Measurements from ENCODE around the gene FAM89B.

FAM89B gene

GRCh38 chr11:65591939-65592857 lies 19.9 kb downstream of the FAM89B start:
- FAIRE-seq, result no peak

- no peak for FAIRE-seq
These were observed 20.6 kb downstream of the FAM89B start for GRCh38 chr11:65592858-65593517.

GRCh38 chr11:65593518-65594414 lies 21.4 kb downstream of the FAM89B start:
- FAIRE-seq, result no peak

- no peak for FAIRE-seq
These were observed 22.8 kb downstream of the FAM89B start for GRCh38 chr11:65595131-65595530.

- FAIRE-seq, result no peak
These were observed 23.4 kb downstream of the FAM89B start, which contains the start of gene KCNK7 for GRCh38 chr11:65595543-65596281. TSS of gene KCNK7 (minus strand) at chr11:65595800. CDS start at chr11:65595772, 28 bp downstream.

GRCh38 chr11:65596520-65596919 lies 24.2 kb downstream of the FAM89B start:
- no peak for FAIRE-seq

- no peak for FAIRE-seq
These were observed 25.9 kb downstream of the FAM89B start for GRCh38 chr11:65598258-65598699.

GRCh38 chr11:65599216-65599954 lies 27.0 kb downstream of the FAM89B start:
- no peak for FAIRE-seq

- FAIRE-seq, result no peak
These were observed 27.6 kb downstream of the FAM89B start for GRCh38 chr11:65599955-65600246.

- FAIRE-seq, result no peak
These were observed 31.9 kb downstream of the FAM89B start for GRCh38 chr11:65604258-65604657.

GRCh38 chr11:65606876-65607613 lies 34.7 kb downstream of the FAM89B start:
- FAIRE-seq, result no peak

- no peak for FAIRE-seq
These were observed 35.5 kb downstream of the FAM89B start for GRCh38 chr11:65607614-65608426.

GRCh38 chr11:65609229-65609628 lies 36.9 kb downstream of the FAM89B start:
- no peak for FAIRE-seq

GRCh38 chr11:65609665-65610064 lies 37.3 kb downstream of the FAM89B start:
- no peak for FAIRE-seq

GRCh38 chr11:65610404-65610803 lies 38.1 kb downstream of the FAM89B start:
- no peak for FAIRE-seq

GRCh38 chr11:65611028-65611757 lies 38.9 kb downstream of the FAM89B start:
- no peak for FAIRE-seq

- no peak for FAIRE-seq
These were observed 39.6 kb downstream of the FAM89B start for GRCh38 chr11:65611758-65612603.

- FAIRE-seq, result no peak
These were observed 40.4 kb downstream of the FAM89B start for GRCh38 chr11:65612691-65613090.

Data from G401.6 (cell line).